HepG2 (cell line): ENCODE measurements around the gene PCBP4.

ENCODE experiments used
- BRD4 ChIP-seq: sonication (generic); formaldehyde crosslinking; IDR thresholded peaks from 2 replicates; pipeline ENCODE4 v1.4.0; 2020; ENCODE audit warnings: missing genetic modification reagents
- CENPBD1 ChIP-seq: sonication (generic); formaldehyde crosslinking; IDR thresholded peaks from 2 replicates; pipeline ENCODE4 v1.8.0; 2022; ENCODE audit warnings: missing genetic modification reagents, low read depth, mild to moderate bottlenecking, borderline replicate concordance
- CTCF ChIP-seq: sonication (generic); formaldehyde crosslinking; IDR thresholded peaks from 2 replicates; pipeline ENCODE4 v1.5.0; 2020; ENCODE audit warnings: mild to moderate bottlenecking, missing genetic modification reagents, moderate library complexity
- MAX ChIP-seq: IDR thresholded peaks from 2 replicates; pipeline ENCODE4 v1.6.1; 2012; ENCODE audit warnings: inconsistent platforms
- MEF2D ChIP-seq: sonication (generic); formaldehyde crosslinking; IDR thresholded peaks from 2 replicates; pipeline ENCODE4 v1.5.1; 2020; ENCODE audit warnings: mild to moderate bottlenecking, missing genetic modification reagents
- NFE2L2 ChIP-seq: fragments of 150-350 bp; IDR thresholded peaks from 2 replicates; pipeline ENCODE4 v1.6.1; 2014; ENCODE audit warnings: low read length
- PTBP1 ChIP-seq: fragments of 200-400 bp; formaldehyde crosslinking; IDR thresholded peaks from 2 replicates; pipeline ENCODE4 v1.6.1; 2018; ENCODE audit warnings: low read length, low read depth; ENCODE audit not compliant: poor library complexity, severe bottlenecking
- SMYD3 ChIP-seq: sonication (generic); formaldehyde crosslinking; IDR thresholded peaks from 2 replicates; pipeline ENCODE4 v1.8.1; 2023; ENCODE audit warnings: mild to moderate bottlenecking, missing genetic modification reagents
- SNAPC4 ChIP-seq: sonication (generic); formaldehyde crosslinking; IDR thresholded peaks from 2 replicates; pipeline ENCODE4 v1.4.0; 2020; ENCODE audit warnings: mild to moderate bottlenecking, missing genetic modification reagents
- TMF1 ChIP-seq: sonication (generic); formaldehyde crosslinking; IDR thresholded peaks from 2 replicates; pipeline ENCODE4 v1.8.1; 2022; ENCODE audit warnings: low read depth, missing genetic modification reagents
- YY1 ChIP-seq: IDR thresholded peaks from 2 replicates; pipeline ENCODE4 v1.6.1; 2011; ENCODE audit warnings: low read length, low read depth, moderate library complexity, mild to moderate bottlenecking; ENCODE audit not compliant: insufficient read depth, insufficient replicate concordance
- ZNF251 ChIP-seq: sonication (generic); formaldehyde crosslinking; IDR thresholded peaks from 2 replicates; pipeline ENCODE4 v1.9.0; 2021; ENCODE audit warnings: mild to moderate bottlenecking, missing genetic modification reagents

GRCh38 chr3:51933471-51934138, 33.6 kb downstream of the PCBP4 start:
- TF ChIP-seq MAX (no peak), MEF2D (no peak), PTBP1 (no peak), CENPBD1 (CRISPR knock-in tag) (no peak), TMF1 (CRISPR knock-in tag) (no peak), CTCF (CRISPR knock-in tag) (no peak), SMYD3 (no peak), BRD4 (CRISPR knock-in tag) (no peak), YY1 (no peak), NFE2L2 (no peak), ZNF251 (CRISPR knock-in tag) (no peak), SNAPC4 (no peak)
